C4-2B (cell line): ENCODE results near the gene CCDC148.
A peak's percentile ranks its signal among the peaks of the same experiment; 100 is the strongest.

Experiments
- H3K27ac ChIP-seq: fragments of 450-650 bp; 2 replicates; pipeline ENCODE4 v1.5.1; 2017
- CTCF ChIP-seq: fragments of 450-650 bp; conservative IDR thresholded peaks from 2 replicates; pipeline ENCODE4 v1.5.1; 2017; ENCODE audit warnings: mild to moderate bottlenecking
- ZFX ChIP-seq: fragments of 450-650 bp; IDR thresholded peaks from 2 replicates; pipeline ENCODE4 v1.6.1; 2017

Gene CCDC148

GRCh38 chr2:158467248-158467647 lies 10.7 kb upstream of the CCDC148 start:
- TF ChIP-seq CTCF (no peak), ZFX (no peak)

GRCh38 chr2:158464426-158465281 lies 8.1 kb upstream of the CCDC148 start:
- TF ChIP-seq CTCF (peak; percentile 69), ZFX (no peak)
- no peak overlapping the region for H3K27ac ChIP-seq

More at GRCh38 chr2:158467248-158467647, 10.7 kb upstream of the CCDC148 start:
- no peak overlapping the region for H3K27ac ChIP-seq

GRCh38 chr2:158463496-158464095 lies 7.0 kb upstream of the CCDC148 start:
- no peak for TF ChIP-seq ZFX
- no peak for TF ChIP-seq CTCF

DNA sequence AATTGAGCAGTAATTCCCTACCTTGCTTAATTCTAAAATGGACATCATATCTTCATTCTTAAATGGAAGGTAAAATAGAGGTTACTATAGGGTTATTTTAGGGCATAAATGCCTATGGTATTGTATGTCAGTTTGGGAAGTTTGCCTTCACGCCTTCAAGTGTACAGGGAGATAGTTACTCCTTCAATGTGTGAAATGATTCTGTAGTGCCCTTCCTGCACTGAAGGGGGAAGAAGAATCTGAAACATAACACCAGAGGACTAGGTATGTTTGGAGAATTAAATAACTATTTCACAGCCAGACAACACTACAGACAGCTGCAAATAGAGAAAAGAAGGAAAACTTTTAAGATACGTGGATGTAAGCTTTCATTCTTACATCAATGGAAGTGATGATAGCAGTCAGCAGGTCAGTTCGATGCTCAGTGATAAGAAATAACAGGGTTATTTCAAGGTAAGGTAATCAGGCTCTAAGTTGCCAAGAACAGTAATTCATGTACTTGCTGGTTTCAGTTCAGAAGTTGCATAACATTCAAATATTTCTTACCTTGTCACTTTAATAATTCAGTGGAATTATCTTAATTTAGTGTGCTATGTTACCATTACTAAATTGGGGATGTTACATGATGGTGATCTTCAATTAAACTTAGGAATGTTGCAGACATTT lies 4.2 kb upstream of the CCDC148 start:
- TF ChIP-seq CTCF (no peak; the same call in 1 of the 2 replicates), ZFX (no peak)
- no peak overlapping the region for H3K27ac ChIP-seq

More at GRCh38 chr2:158463496-158464095, 7.0 kb upstream of the CCDC148 start:
- no peak overlapping the region for H3K27ac ChIP-seq

DNA sequence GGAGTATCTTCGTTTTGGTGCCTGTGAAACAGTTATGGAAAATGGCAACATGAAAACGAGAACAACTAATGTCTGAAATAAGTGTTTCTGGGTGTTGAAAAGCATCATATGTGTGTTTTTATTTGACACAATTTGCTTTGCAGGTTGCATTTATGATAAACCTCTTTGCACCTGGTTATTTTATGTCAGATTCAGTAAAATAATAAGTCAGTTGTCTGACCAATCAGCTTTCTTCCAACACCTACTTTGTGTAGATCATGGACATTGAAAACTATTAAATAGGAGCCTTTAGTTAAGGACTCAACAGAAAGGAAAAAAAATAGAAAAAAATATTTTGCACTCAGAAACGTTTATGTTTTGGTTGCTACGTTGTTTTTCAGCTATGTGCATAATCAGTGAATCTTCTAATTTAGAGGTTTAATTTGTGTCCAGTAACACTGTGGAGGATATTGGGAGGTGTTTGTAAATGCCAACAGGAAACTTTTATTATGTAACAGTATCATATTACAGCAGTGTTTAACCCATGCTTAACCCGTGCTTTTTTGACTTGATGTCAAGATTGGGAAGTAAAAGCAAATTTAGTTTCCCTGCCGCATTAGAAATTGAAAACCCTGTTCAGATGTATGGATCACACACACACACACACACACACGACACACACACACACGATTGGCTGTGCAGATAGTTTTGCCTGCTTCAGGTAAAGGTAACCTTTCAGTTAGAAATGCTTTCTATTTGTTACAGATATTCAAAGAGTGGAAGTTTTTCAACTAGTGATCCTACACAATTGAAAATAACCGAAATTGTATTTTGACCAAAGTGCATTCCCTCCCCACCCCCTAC lies 2.8 kb upstream of the CCDC148 start:
- no peak overlapping the region for H3K27ac ChIP-seq
- TF ChIP-seq CTCF (no peak), ZFX (no peak)

DNA sequence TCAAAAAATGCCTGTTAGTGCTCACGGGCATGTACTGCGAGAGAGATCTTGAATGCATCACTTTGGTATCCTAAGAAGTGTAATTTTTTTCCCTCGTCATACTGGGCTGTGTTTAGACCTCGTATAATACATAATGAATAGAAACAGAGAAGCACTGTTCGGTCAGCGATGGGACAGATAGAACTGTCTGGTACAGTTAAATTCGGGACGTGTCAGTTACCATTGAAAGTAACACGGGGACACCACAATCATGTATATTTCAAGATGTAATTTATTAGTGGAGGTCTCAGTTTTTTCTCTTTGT lies 2.0 kb upstream of the CCDC148 start:
- peak overlapping the region; percentile 94 for H3K27ac ChIP-seq
- no peak for TF ChIP-seq CTCF
